GM12878 (cell line): ENCODE measurements around the gene MYO1E. TPM values are rescaled to one million over a fixed set of nuclear protein-coding genes. Genes with fewer than 3 reads are reported as not detected.

Experiments
- ATAC-seq: fragments of 200-7000 bp; cut with Tn5 transposase; 3 replicates; pipeline ENCODE4 v1.9.1; 2020; ENCODE audit warnings: mild to moderate bottlenecking, moderate library complexity
- BruUV-seq: library from RNA; stranded (reverse); fragments of 400-500 nt; replicated peaks from 2 replicates; lab custom pipeline; 2021; lab: Mats Ljungman, UMichigan
- CTCF ChIA-PET: fragments of 300-600 bp; sonication (Branson Sonifier 250); formaldehyde crosslinking; extraction: SDS; loops from one replicate; lab custom pipeline; 2021; ENCODE audit warnings: inconsistent platforms; lab: Yijun Ruan, JAX
- POLR2A ChIA-PET: fragments of 350-600 bp; formaldehyde crosslinking; extraction: SDS; loops from one replicate; lab custom pipeline; 2021; ENCODE audit warnings: inconsistent platforms; lab: Charles Lee
- RAD21 ChIA-PET: fragments of 300-600 bp; sonication (Branson Sonifier 250); formaldehyde crosslinking; loops from one replicate; lab custom pipeline; 2023; ENCODE audit warnings: antibody characterized with exemption; ENCODE audit not compliant: unreplicated experiment; lab: Charles Lee
- SMC1A ChIA-PET: fragments of 300-600 bp; sonication (Branson Sonifier 250); formaldehyde crosslinking; loops from one replicate; lab custom pipeline; 2023; ENCODE audit not compliant: unreplicated experiment, uncharacterized antibody; lab: Charles Lee
- DNase-seq: peaks from one replicate; pipeline ENCODE4 v3.0.0-alpha.2; 2011; ENCODE audit warnings: low read depth, low spot score
- FAIRE-seq: peaks from 3 replicates; lab custom pipeline; 2011; peaks lifted over from hg19 to GRCh38; lab: Jason Lieb, UNC
- H2AFZ ChIP-seq: 2 replicates; pipeline ENCODE4 v1.6.0; 2011; ENCODE audit warnings: low read depth, low read length, control low read depth; ENCODE audit not compliant: control insufficient read depth
- H3K27ac ChIP-seq: 2 replicates; pipeline ENCODE4 v1.5.1; 2011; ENCODE audit warnings: control low read depth; ENCODE audit not compliant: control insufficient read depth, insufficient read depth
- H3K27me3 ChIP-seq, 2 experiments: replicated peaks in 1 of 2; 2 replicates each; pipeline versions ENCODE4 v1.6.0 to v1.6.1; 2011; ENCODE audit warnings: low read length in 1 of 2; ENCODE audit not compliant: control insufficient read depth in 2 of 2, insufficient read depth in 2 of 2
- H3K36me3 ChIP-seq, 2 experiments: 2 replicates each; pipeline ENCODE4 v1.5.1; 2011; ENCODE audit warnings: low read length in 1 of 2; ENCODE audit not compliant: control insufficient read depth in 2 of 2, insufficient read depth in 2 of 2
- H3K4me1 ChIP-seq: 2 replicates; pipeline ENCODE4 v1.6.1; 2011; ENCODE audit warnings: mild to moderate bottlenecking, low read length, moderate library complexity, mixed read lengths; ENCODE audit not compliant: control insufficient read depth, insufficient read depth
- H3K4me2 ChIP-seq: 2 replicates; pipeline ENCODE4 v1.6.0; 2011; ENCODE audit warnings: control low read depth; ENCODE audit not compliant: control insufficient read depth, insufficient read depth
- H3K4me3 ChIP-seq: fragments of 200-600 bp; sonication (generic); 2 replicates; pipeline ENCODE4 v1.5.1; 2016
- H3K79me2 ChIP-seq: 2 replicates; pipeline ENCODE4 v1.6.0; 2011; ENCODE audit warnings: low read length; ENCODE audit not compliant: control insufficient read depth, insufficient read depth
- H3K9ac ChIP-seq: 2 replicates; pipeline ENCODE4 v1.8.0; 2011; ENCODE audit warnings: low read length, control low read depth, mixed read lengths; ENCODE audit not compliant: control insufficient read depth, insufficient read depth
- H3K9me3 ChIP-seq: replicated peaks from 3 replicates; pipeline ENCODE4 v1.5.1; 2011; ENCODE audit warnings: mild to moderate bottlenecking, low read length; ENCODE audit not compliant: control insufficient read depth, insufficient read depth
- H4K20me1 ChIP-seq: 2 replicates; pipeline ENCODE4 v1.6.0; 2011; ENCODE audit not compliant: control insufficient read depth, insufficient read depth
- ATF2 ChIP-seq: IDR thresholded peaks from 2 replicates; pipeline ENCODE4 v1.6.1; 2012; ENCODE audit warnings: low read length, inconsistent platforms
- ATF3 ChIP-seq: IDR thresholded peaks from 2 replicates; pipeline ENCODE4 v1.6.1; 2011; ENCODE audit warnings: low read depth, mild to moderate bottlenecking, low read length, moderate library complexity, borderline replicate concordance; ENCODE audit errors: extremely low read depth
- BHLHE40 ChIP-seq, 2 experiments: fragments of 450-650 bp in 1 of 2; IDR thresholded peaks; 2 replicates each; pipeline ENCODE4 v1.6.1; 2011 to 2017; ENCODE audit warnings: low read depth in 2 of 2, borderline replicate concordance in 1 of 2, improper control_type of control experiment in 1 of 2, low read length in 1 of 2, mild to moderate bottlenecking in 1 of 2
- CREB1 ChIP-seq: IDR thresholded peaks from 2 replicates; pipeline ENCODE4 v1.6.1; 2012; ENCODE audit warnings: low read depth, mild to moderate bottlenecking, inconsistent platforms
- CTCF ChIP-seq, 3 experiments: IDR thresholded peaks in 2 of 3; conservative IDR thresholded peaks in 1 of 3; 2 replicates each; pipeline ENCODE4 v1.5.1; 2011; ENCODE audit warnings: low read depth in 3 of 3, low read length in 3 of 3, mild to moderate bottlenecking in 3 of 3, control low read depth in 2 of 3, moderate library complexity in 2 of 3, inconsistent platforms in 1 of 3, mixed read lengths in 1 of 3; ENCODE audit not compliant: control insufficient read depth in 2 of 3, insufficient read depth in 1 of 3; ENCODE audit errors: extremely low read depth in 1 of 3
- EED ChIP-seq: sonication (generic); IDR thresholded peaks from 2 replicates; pipeline ENCODE4 v1.6.1; 2016; ENCODE audit warnings: antibody characterized with exemption, low read depth
- MEF2A ChIP-seq: IDR thresholded peaks from 2 replicates; pipeline ENCODE4 v1.6.1; 2011; ENCODE audit warnings: low read depth, mild to moderate bottlenecking, low read length, moderate library complexity; ENCODE audit not compliant: insufficient read depth
- MEF2B ChIP-seq: fragments of 450-650 bp; IDR thresholded peaks from 2 replicates; pipeline ENCODE4 v1.6.1; 2018; ENCODE audit warnings: mild to moderate bottlenecking, moderate library complexity; ENCODE audit not compliant: partially characterized antibody, poor library complexity, severe bottlenecking
- NFIC ChIP-seq: IDR thresholded peaks from 2 replicates; pipeline ENCODE4 v1.6.1; 2012; ENCODE audit warnings: low read depth, mild to moderate bottlenecking, inconsistent platforms, low read length, moderate library complexity
- NR2C2 ChIP-seq: IDR thresholded peaks from 2 replicates; pipeline ENCODE4 v1.6.1; 2011; ENCODE audit warnings: borderline replicate concordance, low read depth; ENCODE audit not compliant: control insufficient read depth, insufficient read length
- RBBP5 ChIP-seq: fragments of 200-600 bp; sonication (generic); conservative IDR thresholded peaks from 2 replicates; pipeline ENCODE4 v1.6.1; 2016
- RFX5 ChIP-seq: IDR thresholded peaks from 2 replicates; pipeline ENCODE4 v1.6.1; 2011; ENCODE audit warnings: low read depth, low read length, improper control_type of control experiment
- RUNX3 ChIP-seq: IDR thresholded peaks from 2 replicates; pipeline ENCODE4 v1.6.1; 2012; ENCODE audit warnings: low read length, inconsistent platforms
- SP1 ChIP-seq: IDR thresholded peaks from one replicate; pipeline ENCODE4 v1.6.1; 2011; ENCODE audit warnings: low read depth, low read length
- ZBTB4 ChIP-seq: fragments of 450-650 bp; formaldehyde crosslinking; IDR thresholded peaks from 2 replicates; pipeline ENCODE4 v1.4.0; 2022; ENCODE audit warnings: mild to moderate bottlenecking, moderate library complexity
- ZNF207 ChIP-seq: fragments of 450-650 bp; IDR thresholded peaks from 2 replicates; pipeline ENCODE4 v1.6.1; 2014; ENCODE audit warnings: antibody characterized with exemption, mild to moderate bottlenecking, borderline replicate concordance
- WGBS: methylation state at CpG from one replicate; pipeline ENCODE4 v1.1.6; 2016; ENCODE audit warnings: low lambda C conversion rate; ENCODE audit not compliant: insufficient replicate concordance, insufficient coverage; ENCODE audit errors: missing lambda C conversion rate; 5-methylcytosine and 5-hydroxymethylcytosine counted together
- in situ Hi-C: fragments of 300-500 bp; cut with MboI; formaldehyde crosslinking; loops from 9 replicates; pipeline ENCODE4 v1.14.3; 2018; ENCODE audit warnings: mixed read lengths
- intact Hi-C: fragments of 100-400 bp; cut with micrococcal nuclease; formaldehyde crosslinking; loops from one replicate; pipeline ENCODE4 v1.14.2; 2022; ENCODE audit not compliant: unreplicated experiment
- polyA plus RNA-seq, 11 experiments: library from polyadenylated mRNA; depleted of rRNA in 4 of 11; unstranded in 6 of 11; stranded (reverse) in 5 of 11; fragments of >200 nt; fragmentation: Nextera tagmentation in 4 of 11; fragmentation: Illumina TruSeq in 1 of 11; extraction: Ambion mirVana in 4 of 11; extraction: Trizol in 1 of 11; gene quantifications; 1 replicate in 1 of 11; 2 replicates in 10 of 11; pipeline versions ENCODE4 v1.2.1 to v1.2.3, GENCODE V29; 2011 to 2016; ENCODE audit warnings: inconsistent platforms in 2 of 11, missing spikeins in 2 of 11, low read depth in 1 of 11
- total RNA-seq, 4 experiments: library from RNA; depleted of rRNA in 3 of 4; stranded (reverse); fragments of >200 nt in 3 of 4; fragmentation: Illumina TruSeq in 1 of 4; extraction: Trizol in 1 of 4; gene quantifications; 2 replicates each; pipeline versions ENCODE4 v1.2.1 to v1.2.3, GENCODE V29; 2013 to 2021

MYO1E gene
- total and polyA plus RNA-seq, 10 of the 15 experiments (the other 5 are each of a cell fraction or from before 2014, with no cell fraction given) = 10.3 to 266 (median 64.9) TPM

- ChIA-PET SMC1A (interaction anchor here (0.5 to 2.1 kb wide), 7 partner anchors 15 to 279 kb away, joined by 3 to 6 read pairs (median 3); no protein-coding TSS in a partner anchor), CTCF (interaction anchor here (0.6 to 2.0 kb wide), 5 partner anchors 29 to 427 kb away, joined by 3 to 13 read pairs (median 3); no protein-coding TSS in a partner anchor), POLR2A (interaction anchor here (0.6 to 0.7 kb wide), 2 partner anchors 161 to 323 kb away, joined by 3 to 4 read pairs; no protein-coding TSS in a partner anchor), RAD21 (interaction anchor here (0.6 to 2.1 kb wide), 4 partner anchors 30 to 163 kb away, joined by 3 to 6 read pairs (median 5); partner anchors contain the start of gene MYO1E)
- H3K4me1 ChIP-seq = peaks cover 59% of the 10 kb centered on the region
- FAIRE-seq (no peak), DNase-seq (no peak), ATAC-seq (peak; percentile 46)
- no peak overlapping the region for H2AFZ ChIP-seq
- no peaks in the 10 kb centered on the region for H3K27me3 ChIP-seq
- 2% methylated on average over 3 of the region's 3 CpGs for WGBS
- in situ Hi-C loops (no loop called here), intact Hi-C loops (no loop called here)
- H3K4me2 ChIP-seq = peak overlapping the region; percentile 87
- H3K9me3 ChIP-seq = no peaks in the 10 kb centered on the region
- H4K20me1 ChIP-seq = no peaks in the 10 kb centered on the region
- H3K79me2 ChIP-seq = peaks cover 9% of the 10 kb centered on the region
- H3K4me3 ChIP-seq = 0 out of 2 replicates have a peak overlapping the region, but pooled peaks have one; percentile 51
- H3K36me3 ChIP-seq = no peaks in the 10 kb centered on the region; a peak in 1 of 4 replicates
- peak overlapping the region; percentile 70 for H3K27ac ChIP-seq
- H3K9ac ChIP-seq = no peak overlapping the region
- BruUV-seq = no TSS peak
- TF ChIP-seq SP1 (no peak), BHLHE40 (IDR thresholded peaks at IDR 0.05; ENCODE audit: borderline replicate concordance in 1 of 2, low read depth in 2 of 2, low read length in 1 of 2) (no peak), RUNX3 (peak; percentile 87), ATF2 (peak; percentile 66; the same call in 1 of the 2 replicates), RBBP5 (no peak), MEF2B (peak; percentile 34), ZBTB4 (CRISPR knock-in tag) (no peak), ZNF207 (no peak), ATF3 (no peak), RFX5 (no peak), EED (peak; percentile 47), CTCF (IDR thresholded peaks at IDR 0.05 in 2 of 3, conservative IDR thresholded peaks at IDR 0.05 in 1 of 3; ENCODE audit: control insufficient read depth in 2 of 3, extremely low read depth in 1 of 3, insufficient read depth in 1 of 3, low read depth in 3 of 3, low read length in 3 of 3) (no peak), NR2C2 (no peak), MEF2A (peak; percentile 86), NFIC (peak; percentile 74; the same call in 1 of the 2 replicates), CREB1 (peak; percentile 19; the same call in 1 of the 2 replicates)
Observed at GRCh38 chr15:59406446-59406845, 33.8 kb upstream of the MYO1E start.
